ENCODE measurements around the gene OSBPL8. TPM values are rescaled to one million over a fixed set of nuclear protein-coding genes. Genes with fewer than 3 reads are reported as not detected.

OSBPL8 gene
- total and polyA plus RNA-seq, 2 of the 8 experiments (the other 6 are each of a cell fraction or from before 2014, with no cell fraction given): 10.9 to 81.1 TPM

- Histone ChIP-seq H3K9ac (replicated peaks in 1 of 4; ENCODE audit: extremely low read depth in 1 of 4, low read depth in 3 of 4, low read length in 3 of 4) (no peak overlapping the region), H2BK20ac (ENCODE audit: low read length) (no peak overlapping the region), H3K56ac (replicated peaks; ENCODE audit: insufficient read length, low read depth, low read length) (no peak overlapping the region), H3K27ac (ENCODE audit: low read depth, low read length) (no peak overlapping the region), H3K79me2 (ENCODE audit: control insufficient read depth in 1 of 2, insufficient read depth in 2 of 2, low read length in 2 of 2) (peaks cover 0 to 21% of the 10 kb centered on the region in 2 experiments; a peak in 2 of 4 replicates), H3K9me3 (ENCODE audit: insufficient read depth in 2 of 2, low read depth in 1 of 2, low read length in 1 of 2) (no peaks in the 10 kb centered on the region; a peak in 1 of 4 replicates), H3K4me2 (ENCODE audit: insufficient read depth in 1 of 2, low read depth in 2 of 2, low read length in 2 of 2) (no peak overlapping the region), H2BK5ac (ENCODE audit: low read depth, low read length) (no peak overlapping the region), H4K91ac (replicated peaks; ENCODE audit: insufficient read length, low read length) (no peak overlapping the region), H3K23ac (ENCODE audit: insufficient read length) (no peak overlapping the region), H4K8ac (ENCODE audit: extremely low read depth, insufficient read depth, low read length) (no peak overlapping the region), H3K4ac (replicated peaks; ENCODE audit: insufficient read length, low read depth, low read length) (no peak overlapping the region), H2BK120ac (replicated peaks; ENCODE audit: low read depth, low read length) (no peak overlapping the region), H3K23me2 (ENCODE audit: low read depth, low read length) (no peaks in the 10 kb centered on the region), H3K79me1 (ENCODE audit: low read depth, low read length) (no peaks in the 10 kb centered on the region; the same call in 1 of the 2 replicates), H3K18ac (ENCODE audit: extremely low read depth, low read length) (no peak overlapping the region), H2AK5ac (ENCODE audit: low read depth, low read length) (no peak overlapping the region), H3K27me3 (replicated peaks in 1 of 4; ENCODE audit: control insufficient read depth in 3 of 4, extremely low read depth in 1 of 4, insufficient read depth in 3 of 4, low read length in 3 of 4) (no peaks in the 10 kb centered on the region), H4K5ac (ENCODE audit: insufficient read length, low read depth, low read length) (no peak overlapping the region), H3K14ac (ENCODE audit: insufficient read length) (no peak overlapping the region), H2BK12ac (ENCODE audit: low read depth, low read length) (no peak overlapping the region), H3K4me3 (ENCODE audit: extremely low read depth in 1 of 4, insufficient read depth in 2 of 4, low read depth in 3 of 4, low read length in 4 of 4) (no peak overlapping the region), H2AFZ (ENCODE audit: low read length) (no peak overlapping the region), H3K4me1 (replicated peaks in 1 of 4; ENCODE audit: control insufficient read depth in 3 of 4, insufficient read depth in 4 of 4, low read length in 3 of 4) (peaks cover 0 to 7% (median 0%) of the 10 kb centered on the region in 4 experiments; a peak in 1 of 7 replicates), H4K20me1 (replicated peaks in 1 of 2; ENCODE audit: control insufficient read depth in 1 of 2, insufficient read depth in 2 of 2, low read length in 2 of 2) (no peaks in the 10 kb centered on the region), H3K36me3 (ENCODE audit: control insufficient read depth in 2 of 4, insufficient read depth in 4 of 4, low read length in 3 of 4) (peaks cover 0 to 4% (median 0%) of the 10 kb centered on the region in 4 experiments; a peak in 1 of 8 replicates), H2BK15ac (ENCODE audit: low read length) (no peak overlapping the region)
- ChIA-PET POLR2A (ENCODE audit: partially characterized antibody) (interaction anchor here (1.1 kb wide), 1 partner anchor 57 kb away, joined by 3 read pairs; no protein-coding TSS in a partner anchor), CTCF (ENCODE audit: partially characterized antibody) (interaction anchor here (0.6 to 2.3 kb wide), 2 partner anchors 39 to 85 kb away, joined by 3 to 6 read pairs; no protein-coding TSS in a partner anchor)
- DNase-seq (ENCODE audit: low read depth in 1 of 2, low spot score in 2 of 2) (no peak), FAIRE-seq (no peak)
- TF ChIP-seq SIN3A (conservative IDR thresholded peaks at IDR 0.05 in 1 of 2, IDR thresholded peaks at IDR 0.05 in 1 of 2; ENCODE audit: low read depth in 1 of 2, low read length in 2 of 2) (no peak), SUZ12 (IDR thresholded peaks at IDR 0.05; ENCODE audit: low read length) (no peak), SRF (IDR thresholded peaks at IDR 0.05; ENCODE audit: low read depth, low read length) (no peak), YY1 (IDR thresholded peaks at IDR 0.05; ENCODE audit: low read depth, low read length) (no peak), CTCF (IDR thresholded peaks at IDR 0.05; ENCODE audit: control extremely low read depth in 1 of 3, insufficient read depth in 1 of 3, low read depth in 1 of 3, low read length in 3 of 3) (no peak), CHD2 (IDR thresholded peaks at IDR 0.05; ENCODE audit: low read length) (no peak), EGR1 (IDR thresholded peaks at IDR 0.05; ENCODE audit: borderline replicate concordance, low read depth, low read length) (no peak), NANOG (IDR thresholded peaks at IDR 0.05; ENCODE audit: insufficient read depth, low read depth, low read length, poor library complexity, severe bottlenecking) (no peak)
- TF ChIP-seq, protein P1, sequence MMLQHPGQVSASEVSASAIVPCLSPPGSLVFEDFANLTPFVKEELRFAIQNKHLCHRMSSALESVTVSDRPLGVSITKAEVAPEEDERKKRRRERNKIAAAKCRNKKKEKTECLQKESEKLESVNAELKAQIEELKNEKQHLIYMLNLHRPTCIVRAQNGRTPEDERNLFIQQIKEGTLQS (IDR thresholded peaks at IDR 0.05; ENCODE audit: insufficient read depth, low read depth, low read length): no peak
- 97% methylated on average over 2 of the region's 2 CpGs; no CpG with 5 or more reads in 1 of the 2 experiments for whole genome bisulfite sequencing, 2 experiments (ENCODE audit: extremely low coverage in 1 of 2, insufficient coverage in 1 of 2, insufficient read length in 1 of 2, insufficient replicate concordance in 2 of 2, low coverage in 1 of 2, low lambda C conversion rate in 2 of 2, missing lambda C conversion rate in 1 of 2)
These were observed 58.2 kb downstream of the OSBPL8 start for GRCh38 chr12:76501390-76501789.

Measured in H1 (cell line).